K562 (cell line): ENCODE measurements around the gene KCNMB2.

Experiments used
- EZH2 ChIP-seq: IDR thresholded peaks from 2 replicates; pipeline ENCODE4 v1.6.1; 2012; ENCODE audit warnings: low read depth, mild to moderate bottlenecking, inconsistent platforms, low read length, borderline replicate concordance
- MAX ChIP-seq: sonication (generic); formaldehyde crosslinking; IDR thresholded peaks from 2 replicates; pipeline ENCODE4 v1.9.0; 2022; ENCODE audit warnings: mild to moderate bottlenecking, missing genetic modification reagents
- POLR2A ChIP-seq: fragments of 450-650 bp; conservative IDR thresholded peaks from 2 replicates; pipeline ENCODE4 v1.6.1; 2016
- STAT6 ChIP-seq: sonication (generic); formaldehyde crosslinking; IDR thresholded peaks from 2 replicates; pipeline ENCODE4 v1.8.1; 2023; ENCODE audit warnings: mild to moderate bottlenecking, missing genetic modification reagents
- USF2 ChIP-seq: sonication (generic); formaldehyde crosslinking; IDR thresholded peaks from 2 replicates; pipeline ENCODE4 v1.5.0; 2020; ENCODE audit warnings: missing genetic modification reagents
- ZBTB7A ChIP-seq: IDR thresholded peaks from 2 replicates; pipeline ENCODE4 v1.6.1; 2011; ENCODE audit warnings: low read depth, mild to moderate bottlenecking, low read length, moderate library complexity, borderline replicate concordance; ENCODE audit not compliant: control insufficient read depth
- ZNF589 ChIP-seq: fragments of 200-800 bp; sonication (Bioruptor generic); IDR thresholded peaks from 2 replicates; pipeline ENCODE4 v1.6.1; 2016; ENCODE audit warnings: low read depth, missing genetic modification characterization, missing compliant biosample characterization

GRCh38 chr3:178545337-178545736 lies 9.1 kb downstream of the KCNMB2 start:
- no peak for TF ChIP-seq USF2 (CRISPR knock-in tag)
- no peak for TF ChIP-seq ZNF589 (CRISPR knock-in tag)
- TF ChIP-seq ZBTB7A = no peak
- TF ChIP-seq STAT6 (CRISPR knock-in tag) = no peak
- no peak for TF ChIP-seq POLR2A
- TF ChIP-seq EZH2 = no peak
- no peak for TF ChIP-seq MAX (CRISPR knock-in tag)
